ENCODE measurements around the gene SDHA.
"Not testable (repeated sequence)": the region's sequence is repeated elsewhere in the genome, so short reads cannot be mapped to it uniquely, and the experiment has no call there.

- not testable (repeated sequence) for TF ChIP-seq CTCF (IDR thresholded peaks at IDR 0.05; ENCODE audit: low read depth, low read length); EZH2phosphoT487 (IDR thresholded peaks at IDR 0.05; ENCODE audit: low read depth)
Observed at GRCh38 chr5:263275-263974, 45.3 kb downstream of the SDHA start.

Data from OCI-LY3 (cell line).